GM21360 (cell line): ENCODE data around the gene GTF3C2.
"Not testable (repeated sequence)": the region's sequence is repeated elsewhere in the genome, so short reads cannot be mapped to it uniquely, and the experiment has no call there.

Source experiments
- ATAC-seq: cut with Tn5 transposase; IDR thresholded peaks from one replicate; pipeline ENCODE4 v1.9.1; 2021; ENCODE audit warnings: mild to moderate bottlenecking, moderate library complexity; ENCODE audit not compliant: unreplicated experiment

GTF3C2 gene

DNA sequence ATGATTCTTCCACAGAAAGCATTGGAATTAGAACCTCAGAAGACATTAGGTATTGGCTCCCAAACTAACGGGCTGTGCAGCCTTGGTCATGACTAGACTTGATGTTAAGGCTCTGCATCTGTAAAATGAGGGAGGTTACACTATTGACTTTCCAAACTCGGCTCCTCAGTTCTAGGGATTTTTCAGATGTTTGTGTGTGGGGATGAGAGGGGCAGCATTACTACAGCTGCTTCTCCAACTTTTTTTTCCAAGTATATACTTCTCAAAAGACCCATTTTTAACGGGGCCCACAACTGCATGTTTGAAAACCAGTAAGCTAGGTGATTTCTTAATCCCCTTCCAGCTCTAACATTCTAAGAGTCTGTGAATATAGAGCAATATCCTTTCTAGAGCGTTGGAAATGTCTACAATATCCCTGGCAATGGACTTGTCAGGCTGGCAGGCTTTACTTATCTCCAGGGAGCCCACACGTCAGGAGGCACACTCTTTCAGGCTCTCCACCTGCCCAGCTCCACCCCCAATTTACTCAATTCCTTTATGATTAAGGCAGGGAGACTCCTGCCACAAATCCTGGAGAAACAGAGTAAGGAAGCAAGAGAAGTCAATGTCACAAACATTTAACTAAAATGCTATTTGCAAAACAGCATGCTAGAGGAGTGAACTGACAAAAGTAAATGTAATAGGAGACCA lies 32.8 kb downstream of the GTF3C2 start:
- no peak for ATAC-seq

DNA sequence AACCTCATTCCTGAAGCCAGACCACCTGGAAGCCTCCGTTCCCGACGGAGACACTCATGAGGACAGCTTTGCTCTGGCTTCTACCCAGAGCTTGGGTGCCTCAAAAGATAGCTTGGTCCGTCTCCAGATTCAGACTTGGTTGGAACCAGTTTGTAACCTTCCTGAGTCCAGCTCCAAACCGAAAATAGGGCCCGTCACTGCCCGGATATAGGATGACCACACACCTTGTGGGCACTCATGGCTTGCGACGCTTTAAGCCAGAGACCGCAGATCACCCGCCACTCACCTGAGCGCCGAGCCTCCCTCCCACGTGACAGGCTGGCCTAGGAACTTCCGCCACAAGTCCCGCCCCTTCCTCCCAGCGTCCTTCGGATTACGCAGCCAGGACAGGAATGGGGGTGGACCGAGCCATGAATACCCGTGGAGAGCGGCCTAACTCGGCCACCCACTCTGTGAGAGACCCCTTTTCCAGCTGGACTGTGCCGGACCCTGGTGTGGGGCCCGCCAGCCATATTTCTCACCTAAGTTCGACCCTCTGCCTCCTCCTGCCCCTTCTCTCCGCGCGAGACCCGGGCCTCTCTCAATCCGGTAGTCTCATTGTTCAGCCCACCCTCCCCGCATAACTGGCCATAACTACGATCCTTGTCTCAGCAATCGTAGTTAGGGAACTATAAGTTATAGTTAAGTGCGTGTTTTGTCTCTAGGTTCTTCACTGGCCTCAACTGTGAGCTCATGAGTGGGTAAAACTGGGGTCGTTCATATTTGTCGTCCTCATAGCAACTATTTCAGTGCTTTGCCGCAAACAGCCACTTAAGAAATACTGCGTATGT lies 33.6 kb downstream of the GTF3C2 start, which contains the start of gene MPV17:
Gene MPV17 (minus strand): TSS at position 332 of the 830 bp plus-strand sequence. CDS start 580 bp downstream, outside the sequence.
- peak; percentile 82 for ATAC-seq

DNA sequence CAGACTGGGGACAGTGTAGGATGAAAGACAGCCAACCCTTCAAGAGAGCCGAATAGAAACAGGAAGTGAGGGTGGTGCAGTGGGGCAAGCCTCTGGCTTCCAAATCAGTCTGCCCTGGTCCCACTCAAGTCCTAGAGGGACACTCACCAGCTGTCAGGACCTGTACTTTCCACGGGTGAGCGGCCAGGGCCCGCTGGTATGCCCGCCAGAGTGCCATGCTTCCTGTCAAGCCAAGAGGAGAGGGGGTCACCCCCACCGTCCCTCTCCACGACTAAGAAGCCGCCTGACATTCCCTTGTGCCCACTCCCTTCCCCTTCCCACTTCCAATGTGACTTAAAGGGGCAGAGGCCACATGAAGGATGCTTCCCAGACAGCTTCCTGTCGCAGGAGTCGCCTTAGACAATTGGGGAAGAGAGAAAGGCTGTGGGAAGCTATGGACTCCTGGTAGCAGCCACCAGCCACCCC lies 34.2 kb downstream of the GTF3C2 start:
- ATAC-seq = peak; percentile 20

DNA sequence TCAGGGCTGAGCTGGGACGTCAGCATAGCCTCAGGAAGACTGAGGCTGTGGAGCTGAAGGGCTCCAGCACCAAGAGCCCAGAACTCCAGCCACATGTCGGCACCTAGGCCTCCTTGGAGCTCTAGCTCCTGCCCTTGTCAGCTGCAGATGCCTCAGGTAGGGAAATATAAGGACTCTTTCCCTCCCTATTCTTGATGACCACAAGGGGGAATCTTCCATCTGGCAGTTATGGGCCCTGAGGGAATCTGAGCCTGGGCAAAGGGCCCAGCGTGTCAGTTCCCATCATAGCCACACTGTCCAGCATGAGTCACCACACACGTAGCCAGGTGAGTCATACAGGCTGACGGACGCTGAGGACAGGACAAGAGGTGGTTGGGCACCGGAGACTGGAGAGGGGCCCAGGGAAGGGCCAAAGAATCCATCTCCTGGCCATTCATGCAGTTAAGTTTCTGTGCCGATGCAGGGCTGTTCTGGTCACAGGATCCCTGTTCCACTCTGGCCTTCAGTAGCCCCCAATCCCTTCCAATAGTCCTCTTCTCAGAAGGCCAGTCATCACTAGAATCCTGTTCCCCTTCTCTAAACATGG lies 35.5 kb downstream of the GTF3C2 start:
- ATAC-seq = no peak

DNA sequence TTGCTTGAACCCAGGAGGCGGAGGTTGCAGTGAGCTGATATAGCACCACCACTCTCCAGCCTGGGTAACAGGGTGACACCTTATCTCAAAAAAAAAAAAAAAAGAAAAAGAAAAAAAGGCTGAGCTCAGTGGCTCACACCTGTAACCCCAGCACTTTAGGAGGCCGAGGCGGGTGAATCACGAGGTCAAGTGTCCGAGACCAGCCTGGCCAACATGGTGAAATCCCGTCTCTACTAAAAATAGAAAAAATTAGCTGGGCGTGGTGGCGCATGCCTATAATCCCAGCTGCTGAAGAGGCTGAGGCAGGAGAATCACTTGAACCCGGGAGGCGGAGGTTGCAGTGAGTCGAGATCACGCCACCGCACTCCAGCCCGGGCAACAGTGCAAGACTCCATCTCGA lies 36.7 kb downstream of the GTF3C2 start:
- ATAC-seq = not testable (repeated sequence)

DNA sequence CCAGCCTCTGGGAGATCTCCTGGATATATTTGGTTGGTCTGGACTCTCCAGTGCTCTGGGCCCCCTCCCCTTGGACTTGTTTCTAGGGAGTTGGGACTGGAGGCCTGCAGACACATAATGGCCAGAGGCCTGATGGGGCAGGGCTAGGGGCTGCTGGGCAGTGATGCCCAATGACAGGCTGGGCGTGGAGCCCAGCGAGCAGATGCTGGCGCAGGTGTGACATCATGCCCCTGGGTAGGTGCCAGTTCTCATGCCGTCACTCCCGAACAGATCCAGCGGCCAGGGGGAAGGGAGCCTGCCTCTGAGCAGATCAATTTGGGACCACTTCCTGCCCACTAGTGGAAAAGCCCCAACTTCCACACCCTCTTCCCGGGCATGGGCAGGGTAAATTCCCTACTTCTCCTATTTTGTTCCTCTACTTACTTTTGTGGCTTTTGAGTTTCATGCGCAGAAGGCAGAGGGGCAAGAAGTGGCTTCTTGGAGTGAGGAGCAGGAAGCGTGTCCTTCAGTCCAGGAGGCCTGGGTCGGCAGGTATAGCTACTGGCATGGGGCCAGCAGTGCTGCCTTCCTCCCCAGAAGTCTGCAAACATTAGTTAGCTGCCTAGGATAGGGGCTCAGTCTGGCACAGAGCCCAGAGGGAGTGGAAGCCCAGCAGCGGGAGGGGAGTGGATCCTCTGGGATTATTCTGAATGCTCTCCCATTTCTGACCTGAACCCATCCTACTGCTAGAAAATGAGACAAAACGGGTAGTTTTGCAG lies 39.7 kb downstream of the GTF3C2 start:
- ATAC-seq = no peak

DNA sequence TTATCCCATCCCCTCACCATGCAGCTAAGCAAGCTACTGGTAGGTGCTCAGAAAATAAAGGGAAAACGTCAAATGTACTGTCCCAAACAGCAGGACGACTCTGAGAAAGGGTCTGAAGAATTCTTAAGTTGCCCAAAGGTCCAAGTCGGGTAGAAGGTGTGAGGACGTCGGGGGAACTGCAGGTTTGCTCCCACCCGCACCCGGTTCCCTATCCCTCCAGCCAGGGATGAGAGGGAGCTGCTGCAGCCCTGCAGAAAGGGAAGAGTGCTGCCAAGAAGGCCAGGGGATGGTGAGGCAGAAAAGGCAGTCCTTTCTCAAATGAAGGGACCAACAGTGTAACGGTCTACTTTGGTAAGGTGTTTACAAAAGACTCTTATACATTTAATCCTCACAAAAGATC lies 41.4 kb downstream of the GTF3C2 start:
- no peak for ATAC-seq

DNA sequence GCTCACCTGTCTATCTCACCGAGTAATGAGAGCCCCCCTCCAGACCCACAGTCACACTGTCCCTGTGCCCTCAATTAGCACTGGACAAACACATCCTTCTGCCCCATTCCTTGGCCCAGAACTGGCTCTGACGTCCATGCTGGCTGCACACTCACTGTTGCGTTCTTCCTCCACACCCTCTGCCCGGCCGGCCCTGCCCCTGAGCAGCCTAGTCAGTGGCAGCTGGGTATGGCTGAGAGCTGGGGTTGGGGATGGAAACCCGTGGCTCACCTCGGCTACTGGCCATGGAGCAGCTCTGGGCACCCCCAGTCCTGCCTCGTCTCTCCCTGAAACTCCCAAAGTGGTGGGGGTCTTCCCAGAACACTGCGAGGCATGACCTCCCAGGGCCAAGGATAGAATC lies 41.9 kb downstream of the GTF3C2 start:
- no peak for ATAC-seq

DNA sequence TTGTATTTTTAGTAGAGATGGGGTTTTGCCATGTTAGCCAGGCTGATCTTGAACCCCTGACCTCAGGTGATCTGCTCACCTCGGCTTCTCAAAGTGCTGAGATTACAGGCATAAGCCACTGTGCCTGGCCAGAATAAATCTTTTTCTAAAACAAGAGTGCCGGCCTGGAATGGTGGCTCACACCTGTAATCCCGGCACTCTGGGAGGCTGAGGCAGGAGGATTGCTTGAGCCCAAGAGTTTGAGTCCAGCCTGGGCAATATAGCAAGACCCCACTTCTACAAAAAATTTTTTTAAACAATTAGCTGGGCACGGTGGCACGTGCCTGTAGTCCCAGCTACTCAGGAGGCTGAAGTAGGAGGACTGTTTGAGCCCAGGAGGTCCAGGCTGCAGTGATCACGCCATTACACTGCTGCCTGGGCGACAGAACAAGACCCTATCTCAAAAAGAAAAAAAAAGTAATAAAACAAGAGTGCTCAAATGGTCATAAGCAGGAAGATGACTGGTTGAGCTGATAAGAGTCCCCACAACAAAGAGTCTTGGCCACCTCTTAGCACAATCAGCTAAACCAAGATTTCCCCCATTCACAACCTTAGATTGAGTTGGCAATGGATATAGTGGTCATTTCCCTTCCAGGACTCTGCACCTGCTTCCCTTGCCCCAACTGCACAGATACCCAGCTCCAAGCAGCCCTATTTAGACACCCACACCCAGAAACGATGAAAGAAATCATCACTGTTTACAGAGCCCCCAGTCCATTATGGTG lies 42.5 kb downstream of the GTF3C2 start:
- no peak for ATAC-seq

DNA sequence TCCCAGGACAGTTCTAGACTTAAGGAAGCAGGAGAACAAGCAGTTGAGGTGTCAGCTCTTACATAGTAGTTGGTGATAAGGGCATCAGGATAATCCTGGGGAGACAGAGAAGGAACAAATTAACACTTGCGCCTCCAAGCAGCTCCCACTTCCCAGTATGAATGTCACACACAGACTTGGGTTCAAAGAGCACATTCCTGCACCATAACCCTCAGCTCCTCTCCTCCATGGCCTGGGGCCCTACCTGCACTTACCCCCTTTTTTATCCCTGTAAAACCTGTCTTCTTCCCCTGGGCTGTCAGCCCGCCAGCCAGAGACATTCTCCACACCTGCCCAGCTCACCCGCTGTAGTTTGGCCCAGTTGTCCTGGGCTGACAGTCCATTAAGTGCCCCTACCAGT lies 44.4 kb downstream of the GTF3C2 start:
- no peak for ATAC-seq

DNA sequence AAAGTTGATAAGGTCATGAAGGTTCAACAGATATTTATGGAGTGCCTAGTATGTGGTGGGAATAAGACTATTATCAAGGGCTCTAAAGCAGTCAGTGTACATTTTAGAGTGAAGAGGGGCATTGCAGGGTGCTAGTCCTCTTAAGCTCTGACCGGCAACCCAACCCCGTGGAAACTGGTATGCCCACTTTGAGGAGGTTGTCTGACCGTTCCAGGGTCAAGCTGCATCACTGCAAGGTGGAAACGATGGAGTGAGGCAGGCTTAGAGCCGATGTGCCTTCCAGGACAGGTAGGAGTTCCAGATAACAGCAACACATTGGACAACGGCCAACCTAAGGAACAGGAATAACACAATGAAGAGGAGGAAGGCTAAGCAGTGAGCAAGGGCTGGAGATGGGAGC lies 46.9 kb downstream of the GTF3C2 start:
- no peak for ATAC-seq

DNA sequence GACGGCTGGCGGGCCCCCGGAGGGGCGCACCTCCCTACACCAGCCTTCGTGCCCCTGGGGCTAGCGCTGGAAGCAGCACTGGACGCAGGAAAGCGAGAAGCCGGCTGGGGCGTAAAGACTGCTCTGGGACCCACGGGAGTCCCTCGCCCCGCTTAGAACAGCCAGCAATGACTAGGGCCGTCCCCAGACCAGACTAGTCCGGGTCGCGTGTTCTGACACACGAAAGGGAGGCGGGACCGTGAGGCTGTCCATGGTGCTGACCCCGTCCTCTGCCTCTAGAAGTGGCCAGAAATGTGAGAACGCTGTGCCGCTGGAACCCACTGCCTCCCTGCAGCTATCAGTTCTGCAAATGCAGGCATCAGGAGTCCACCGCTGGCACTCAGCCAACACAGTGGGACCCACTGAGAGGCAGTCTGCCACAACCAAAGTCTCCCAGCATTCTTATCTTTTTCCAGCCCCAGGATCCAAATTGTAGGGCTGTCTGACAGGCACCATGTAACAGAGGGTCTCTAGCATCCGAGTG lies 48.1 kb downstream of the GTF3C2 start, which contains the start of gene UCN:
Gene UCN (minus strand): TSS at position 87 of the 523 bp plus-strand sequence. CDS start 550 bp downstream, outside the sequence.
- no peak for ATAC-seq

DNA sequence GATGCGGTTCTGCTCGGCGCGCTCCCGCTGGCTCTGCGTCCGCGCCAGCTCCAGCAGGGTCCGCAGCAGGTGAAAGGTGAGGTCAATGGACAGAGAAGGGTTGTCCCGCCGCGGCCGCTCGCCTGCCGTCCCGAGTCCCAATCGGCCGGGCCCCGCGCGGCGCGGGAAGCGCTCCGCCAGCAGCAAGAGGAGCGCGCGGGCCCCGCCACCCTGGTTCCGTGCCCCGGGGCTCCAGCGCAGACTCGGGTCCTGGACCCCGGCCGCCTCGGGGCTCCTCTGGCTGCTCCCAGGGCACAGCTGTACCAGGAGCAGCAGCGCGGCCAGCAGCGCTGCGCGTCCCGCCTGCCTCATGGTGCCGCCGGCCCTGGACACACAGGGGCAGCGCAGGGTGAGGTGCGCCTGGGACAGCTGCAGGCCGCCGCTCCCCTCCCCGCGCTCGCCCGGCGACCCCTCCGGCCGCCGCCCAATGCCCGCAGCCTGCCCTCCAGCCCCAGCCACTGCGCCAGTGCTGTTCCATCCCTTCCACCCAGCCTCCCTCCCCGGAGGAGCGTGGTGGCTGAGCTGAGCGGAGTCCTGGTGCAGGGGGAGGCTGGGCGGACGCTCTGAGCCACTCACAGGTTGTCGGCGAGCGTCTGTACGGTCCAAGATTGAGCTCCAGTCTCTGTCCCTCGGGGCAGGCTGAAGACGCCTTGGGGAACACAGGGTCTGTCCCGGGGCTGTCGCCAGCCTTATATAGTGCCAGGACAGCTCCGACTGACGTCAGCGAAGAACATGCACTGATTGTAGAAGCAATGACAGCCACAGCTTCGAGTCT lies 48.8 kb downstream of the GTF3C2 start:
- ATAC-seq = no peak

DNA sequence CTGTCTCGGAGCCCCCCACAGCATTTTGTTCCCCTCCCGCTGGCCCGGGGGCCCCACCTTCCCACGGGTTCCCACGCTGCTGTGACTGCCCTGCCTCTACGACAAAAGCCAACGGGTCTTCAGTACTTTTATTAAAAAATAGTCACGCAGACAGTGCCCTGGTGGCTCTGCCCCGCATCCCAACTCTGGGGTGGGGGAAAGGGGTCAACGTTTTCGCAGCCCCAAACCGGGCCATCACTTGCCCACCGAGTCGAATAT lies 49.3 kb downstream of the GTF3C2 start:
- no peak for ATAC-seq

DNA sequence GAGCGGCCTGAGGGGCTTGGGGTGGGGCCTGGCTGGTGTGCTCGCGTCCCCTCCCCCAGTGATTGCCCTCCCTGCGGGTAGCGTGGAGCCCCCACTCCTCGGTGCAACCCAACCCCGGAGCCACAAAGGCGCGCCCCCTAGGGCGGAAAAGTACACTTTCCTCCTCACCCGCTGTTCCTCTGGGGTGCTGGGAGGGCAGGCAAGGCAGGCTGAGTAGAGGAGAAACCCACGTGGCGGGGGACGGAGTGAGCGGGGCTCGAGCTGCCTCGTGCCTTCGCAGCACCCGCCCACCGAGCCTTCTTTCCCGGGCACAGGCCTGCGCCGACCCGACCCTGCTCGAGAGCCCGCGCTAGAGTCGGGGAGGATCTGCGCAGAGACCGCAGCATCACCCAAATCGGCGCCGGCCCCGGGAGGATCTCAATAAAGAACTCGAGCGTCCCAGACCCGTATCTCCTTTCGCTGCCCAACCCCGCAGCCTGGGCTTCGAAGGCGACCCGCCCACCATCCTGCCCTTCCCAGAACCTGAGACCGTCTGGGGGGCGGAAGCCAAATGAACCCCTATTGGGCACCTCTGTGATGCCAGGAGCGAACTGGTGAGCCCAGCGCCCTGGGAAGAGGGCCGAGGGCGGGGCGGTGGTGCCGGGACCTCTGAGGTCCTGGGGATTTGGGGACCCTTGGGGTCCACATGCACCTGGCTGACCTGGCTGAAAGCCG lies 49.8 kb downstream of the GTF3C2 start:
- ATAC-seq = no peak

DNA sequence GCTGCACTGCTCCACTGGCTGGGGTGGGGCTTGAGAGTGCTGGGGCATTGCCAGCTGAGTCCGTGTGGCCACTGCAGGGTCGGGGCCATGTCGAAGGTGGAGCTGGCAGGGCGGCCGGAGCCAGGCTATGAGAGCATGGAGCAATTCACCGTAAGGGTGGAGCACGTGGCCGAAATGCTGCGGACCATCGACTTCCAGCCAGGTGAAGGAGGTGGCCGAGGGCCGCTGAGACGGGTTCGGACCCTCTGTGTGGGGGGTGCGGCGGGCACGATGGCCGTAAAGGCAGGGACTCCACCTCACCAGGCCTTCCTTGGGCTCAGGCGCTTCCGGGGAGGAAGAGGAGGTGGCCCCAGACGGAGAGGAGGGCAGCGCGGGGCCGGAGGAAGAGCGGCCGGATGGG lies 50.4 kb downstream of the GTF3C2 start:
- ATAC-seq = no peak

DNA sequence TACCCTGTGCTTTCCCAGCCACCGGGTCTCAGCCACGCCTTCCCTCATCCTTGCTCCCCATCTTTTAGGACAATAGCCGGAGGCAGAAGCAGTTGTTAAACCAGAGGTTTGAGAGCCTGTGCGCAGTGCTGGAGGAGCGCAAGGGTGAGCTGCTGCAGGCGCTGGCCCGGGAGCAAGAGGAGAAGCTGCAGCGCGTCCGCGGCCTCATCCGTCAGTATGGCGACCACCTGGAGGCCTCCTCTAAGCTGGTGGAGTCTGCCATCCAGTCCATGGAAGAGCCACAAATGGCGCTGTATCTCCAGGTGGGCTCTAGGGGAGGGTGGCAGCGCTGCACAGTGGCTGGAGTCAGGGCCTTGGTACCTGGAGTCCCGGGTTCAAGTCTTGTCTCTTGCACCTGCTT lies 51.0 kb downstream of the GTF3C2 start:
- no peak for ATAC-seq

DNA sequence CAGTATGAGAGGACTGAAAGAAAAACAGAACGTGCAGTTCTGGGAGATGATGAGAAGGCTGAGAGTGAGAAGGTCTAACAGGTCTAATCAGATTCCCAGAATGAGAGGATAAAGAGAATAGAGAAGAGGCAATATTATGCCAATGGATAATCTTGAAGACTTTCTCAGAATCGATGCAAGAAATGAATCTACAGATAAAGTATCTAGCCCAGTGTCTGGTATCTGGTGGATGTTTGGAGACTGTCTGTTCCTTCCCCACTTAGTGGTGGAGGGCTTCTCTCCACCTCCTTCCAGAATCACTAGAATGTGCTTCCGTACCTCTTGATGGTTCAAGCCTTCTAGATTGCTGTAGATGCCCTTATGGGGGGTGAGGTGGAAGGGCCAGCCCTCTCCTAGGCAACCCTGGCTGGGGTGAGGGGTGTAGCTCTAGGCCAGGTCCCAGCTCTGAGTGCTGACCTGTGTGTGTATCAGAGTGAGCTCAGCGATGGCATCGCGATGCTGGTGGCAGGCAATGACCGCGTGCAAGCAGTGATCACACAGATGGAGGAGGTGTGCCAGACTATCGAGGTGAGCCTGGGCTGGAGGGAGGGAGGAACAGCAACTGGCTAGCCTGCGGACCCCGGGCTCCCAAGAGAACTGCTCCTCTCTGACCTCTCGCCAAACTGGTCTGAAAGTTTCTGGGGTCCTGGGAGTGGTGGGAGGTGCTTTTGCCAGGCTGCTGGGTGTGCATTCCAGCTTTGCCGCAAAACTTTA lies 51.9 kb downstream of the GTF3C2 start:
- no peak for ATAC-seq
